Heart right ventricle (tissue), 16 donors: ENCODE data around the gene KDM6A. TPM values are rescaled to one million over a fixed set of nuclear protein-coding genes. Genes with fewer than 3 reads are reported as not detected.

ENCODE experiments used
- ATAC-seq, 8 donors: fragments of 200-7000 bp; cut with Tn5 transposase; one replicate each; pipeline ENCODE4 v1.9.1; 2020; ENCODE audit warnings: mild to moderate bottlenecking in 8 of 8, moderate library complexity in 8 of 8, moderate number of reproducible peaks in 1 of 8
- DNase-seq, 2 donors: peaks; one replicate each; pipeline ENCODE4 v3.0.0-alpha.2; 2020
- H3K27ac ChIP-seq, 10 donors: fragments of 200-600 bp; sonication (generic) in 2 of 10; one replicate each; pipeline versions ENCODE4 v1.5.0 to v1.8.0; 2020 to 2022; ENCODE audit warnings: mild to moderate bottlenecking in 3 of 10
- H3K27me3 ChIP-seq, 7 donors: fragments of 200-600 bp; one replicate each; pipeline ENCODE4 v1.8.0; 2021 to 2022; ENCODE audit warnings: mild to moderate bottlenecking in 2 of 7
- H3K36me3 ChIP-seq, 9 donors: fragments of 200-600 bp; sonication (generic) in 1 of 9; one replicate each; pipeline versions ENCODE4 v1.5.0 to v1.8.0; 2020 to 2022; ENCODE audit warnings: mild to moderate bottlenecking in 2 of 9
- H3K4me1 ChIP-seq, 9 donors: fragments of 200-600 bp; sonication (generic) in 1 of 9; one replicate each; pipeline versions ENCODE4 v1.5.0 to v1.8.0; 2020 to 2022; ENCODE audit warnings: mild to moderate bottlenecking in 4 of 9
- H3K4me3 ChIP-seq, 10 donors: fragments of 200-600 bp; sonication (generic) in 2 of 10; one replicate each; pipeline versions ENCODE4 v1.5.0 to v1.8.0; 2020 to 2022; ENCODE audit warnings: mild to moderate bottlenecking in 7 of 10, moderate library complexity in 2 of 10
- H3K9me3 ChIP-seq, 11 donors: fragments of 200-600 bp in 10 of 11; sonication (generic) in 2 of 11; one replicate each; pipeline versions ENCODE4 v1.5.0 to v1.8.0; 2013 to 2022; ENCODE audit warnings: mild to moderate bottlenecking in 2 of 11, control low read depth in 1 of 11, moderate library complexity in 1 of 11
- CTCF ChIP-seq, 9 donors: fragments of 200-600 bp; sonication (generic) in 2 of 9; IDR thresholded peaks; one replicate each; pipeline versions ENCODE4 v1.5.0 to v1.8.0; 2021 to 2022; ENCODE audit warnings: antibody characterized with exemption in 9 of 9, mild to moderate bottlenecking in 5 of 9, moderate library complexity in 1 of 9
- WGBS, 2 donors: extraction: QIAGEN DNeasy Blood & Tissue Kit; methylation state at CpG; one replicate each; pipeline ENCODE4 v1.1.7; 2013; ENCODE audit warnings: inconsistent platforms in 1 of 2; 5-methylcytosine and 5-hydroxymethylcytosine counted together
- intact Hi-C, 10 donors: fragments of 100-400 bp; cut with DNase I; formaldehyde crosslinking; loops; one replicate each; pipeline versions ENCODE4 v1.11.1 to v1.14.2; 2022
- polyA plus RNA-seq, 2 donors: library from polyadenylated mRNA; stranded (reverse); fragments of 200-250 nt; gene quantifications; one replicate each; pipeline ENCODE4 v1.2.3, GENCODE V29; 2013
- total RNA-seq, 10 donors: library from RNA; stranded (reverse); fragmentation: NEBNext Ultra II Directional in 3 of 10; extraction: Animal tissue kit (Norgen Biotek cat#: 25700) in 3 of 10; gene quantifications; one replicate each; pipeline versions ENCODE4 v1.2.1 to v1.2.4, GENCODE V29; 2021 to 2023
- donor health status: Arrhythmogenic right ventricular cardiomyopathy.
- donor health status: ischemic (EF 13 %, LVEDD 7.1; RV severe dilation, severe dysfunction).
- donor health status: healthy with polysubstance abuse.
- donor health status: DM: no; HTN: yes; CAD: no.
- donor health status: DM: no; HTN: no; CAD: no.
- donor health status: ischemic (EF 25% LVEDD 6.9; RV normal size, moderate dysfunction).
- donor health status: ischemic (EF 25% LVEDD 5.7; RV mildly dilated, moderate dysfunction).
- donor health status: healthy.
- donor health status: DM: yes; HTN: yes; CAD: no.
- donor health status: Ischemic cardiomyopathy.
- donor health status: ischemic (EF 35%, LVEDD 5.7; RV mildly dilated, moderate dysfunction).
- donor health status: nonischemic (EF 11% LVEDD 7.7; RV severe dilation, severe dysfunction).
- donor health status: DM: yes; HTN: yes; CAD: no.
- donor health status: PGD.
- donor health status: ischemic (EF 29% LVEDD 5.4; RV normal size, mild dysfunction).
- donor health status: nonischemic (EF 23%, LVEDD 6.1; RV moderate dilation, normal function).

Gene KDM6A
- total and polyA plus RNA-seq, 12 donors: 3.8 to 21.2 (median 11.8) TPM

DNA sequence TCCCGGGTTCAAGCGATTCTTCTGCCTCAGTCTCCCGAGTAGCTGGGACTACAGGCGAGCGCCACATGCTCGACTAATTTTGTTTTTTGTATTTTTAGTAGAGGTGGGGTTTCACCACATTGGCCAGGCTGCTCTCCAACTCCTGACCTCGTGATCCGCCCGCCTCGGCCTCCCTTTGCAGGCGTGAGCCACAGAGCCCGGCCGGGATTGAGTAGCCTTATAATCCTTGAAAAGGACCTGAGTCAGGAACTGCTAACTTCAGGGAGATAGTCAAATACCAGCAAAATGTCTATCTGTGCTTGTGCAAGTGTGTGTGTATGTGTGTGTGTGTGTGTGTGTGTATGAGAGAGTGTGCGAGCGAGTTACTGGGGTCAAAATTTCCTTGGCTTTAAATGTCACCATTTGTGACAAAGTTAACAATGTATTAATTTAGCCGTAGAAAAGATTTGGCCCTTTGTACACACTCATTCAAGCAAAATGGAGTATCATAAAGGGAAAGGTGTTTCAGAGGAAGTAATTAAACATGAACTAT lies 1.8 kb upstream of the KDM6A start:
- Histone ChIP-seq H3K9me3 (no peaks in the 10 kb centered on the region), H3K27me3 (no peaks in the 10 kb centered on the region), H3K4me3 (peak overlapping the region in 8 of 10 donors; percentile 79 to 96 (median 87)), H3K27ac (peak overlapping the region in 8 of 10 donors; percentile 97 to 100 (median 98)), H3K4me1 (peaks cover 0 to 34% (median 14%) of the 10 kb centered on the region in 9 donors), H3K36me3 (no peaks in the 10 kb centered on the region)
- ATAC-seq (no peak), DNase-seq (peak; percentile 3 to 17)
- TF ChIP-seq CTCF (IDR thresholded peaks at IDR 0.05): no peak
- WGBS, 2 donors: 44 to 57% methylated on average over 16 of the region's 16 CpGs
- intact Hi-C loops: loop anchor here in 7 of 10 donors (5.0 to 10.0 kb wide), 7 partner anchors 84 to 331 kb away; partner anchors contain the start of genes DIPK2B (in 1 of the 7) and FUNDC1 (in 1 of the 7)

DNA sequence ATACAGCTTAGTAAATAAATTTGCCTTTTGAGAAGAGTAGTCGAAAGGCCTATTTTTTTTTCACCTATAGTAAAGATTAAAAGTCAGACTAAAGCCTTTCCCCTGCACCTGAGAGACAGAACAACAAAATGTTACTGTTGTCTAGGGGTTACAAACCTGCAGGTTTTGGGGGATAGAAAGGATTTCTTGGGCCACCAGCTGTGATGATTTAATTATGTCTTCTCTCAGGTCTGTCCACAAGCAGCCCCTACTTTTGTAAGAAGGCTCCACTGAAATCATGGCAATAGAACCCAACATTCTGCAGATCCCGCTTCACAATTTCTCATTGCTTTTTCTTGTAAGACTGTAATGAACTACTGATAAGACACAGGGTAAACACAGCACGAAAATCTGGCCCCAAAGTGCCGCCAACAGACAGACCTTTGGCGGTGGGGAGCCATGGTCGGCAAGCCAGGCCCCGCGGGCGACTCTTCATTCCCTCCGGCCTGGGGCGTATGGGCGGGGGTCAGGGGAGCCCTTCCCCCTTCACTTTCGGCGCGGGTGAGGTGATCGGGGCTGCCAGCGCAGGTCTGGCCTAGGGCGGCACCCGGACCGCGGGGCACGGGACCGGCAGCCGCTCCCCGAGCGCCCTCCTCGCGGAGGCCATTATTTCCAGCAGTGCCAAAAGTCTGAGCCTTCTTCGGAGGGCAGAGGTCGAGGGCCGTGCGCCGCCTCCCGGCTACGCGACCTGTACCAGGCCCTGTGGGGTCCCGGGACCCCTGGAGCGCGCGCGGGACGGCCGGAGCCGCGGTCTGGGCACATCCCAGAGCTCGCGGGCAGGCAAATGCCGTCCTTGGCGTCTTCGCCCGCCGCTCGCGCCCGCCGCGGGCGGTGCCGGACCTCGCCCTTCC lies 812 bp upstream of the KDM6A start:
- no peaks in the 10 kb centered on the region for H3K9me3 ChIP-seq
- H3K27me3 ChIP-seq: no peaks in the 10 kb centered on the region
- peaks cover 0 to 43% (median 22%) of the 10 kb centered on the region in 9 donors for H3K4me1 ChIP-seq
- intact Hi-C loops: loop anchor here in 7 of 10 donors (2.0 to 10.0 kb wide), 8 partner anchors 83 to 330 kb away; partner anchors contain the start of genes DIPK2B (in 1 of the 7) and FUNDC1 (in 1 of the 7)
- ATAC-seq (peak in 7 of 8 donors; percentile 13 to 46 (median 22)), DNase-seq (no peak)
- H3K36me3 ChIP-seq: no peaks in the 10 kb centered on the region
- peak overlapping the region; percentile 79 to 96 (median 89) for H3K4me3 ChIP-seq
- H3K27ac ChIP-seq: peak overlapping the region; percentile 93 to 100 (median 97)
- WGBS, 2 donors: 0 to 2% methylated on average over 17 to 59 of the region's 60 CpGs
- TF ChIP-seq CTCF (IDR thresholded peaks at IDR 0.05): no peak

DNA sequence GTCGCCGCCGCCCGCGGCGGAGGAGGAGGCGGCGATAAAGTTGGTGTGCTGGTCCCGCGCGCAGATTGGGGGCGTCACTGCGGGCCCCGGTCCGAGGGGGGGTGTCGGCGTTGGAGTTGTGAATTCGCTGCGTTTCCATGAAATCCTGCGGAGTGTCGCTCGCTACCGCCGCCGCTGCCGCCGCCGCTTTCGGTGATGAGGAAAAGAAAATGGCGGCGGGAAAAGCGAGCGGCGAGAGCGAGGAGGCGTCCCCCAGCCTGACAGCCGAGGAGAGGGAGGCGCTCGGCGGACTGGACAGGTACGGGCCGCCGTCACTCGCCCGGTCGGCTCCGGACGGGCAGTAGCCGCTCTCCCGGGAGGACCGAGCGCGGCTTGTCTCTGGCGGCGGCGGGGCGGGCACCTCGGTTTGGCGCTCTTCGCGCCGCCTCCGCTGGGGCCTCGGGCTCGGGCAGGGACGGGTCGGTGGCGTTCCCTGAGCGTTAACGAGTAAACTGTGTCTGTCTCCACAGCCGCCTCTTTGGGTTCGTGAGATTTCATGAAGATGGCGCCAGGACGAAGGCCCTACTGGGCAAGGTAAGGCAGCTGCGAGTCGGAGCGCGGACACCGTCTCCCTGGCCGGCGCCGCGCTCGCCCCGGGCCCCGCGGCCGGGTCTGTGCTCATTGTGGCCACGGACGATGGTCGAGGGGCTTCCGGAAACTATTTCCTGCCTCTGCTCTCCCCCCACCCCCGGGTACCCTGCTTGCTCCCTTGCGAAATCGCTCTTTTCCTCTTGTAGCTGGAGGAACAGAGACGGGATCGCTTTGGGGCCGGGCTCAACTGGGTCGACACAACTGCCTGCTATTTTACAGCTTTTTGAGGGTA lies 658 bp downstream of the KDM6A start:
- H3K4me3 ChIP-seq: peak overlapping the region; percentile 79 to 96 (median 89)
- DNase-seq: peak; percentile 44 to 47
- H3K9me3 ChIP-seq: no peaks in the 10 kb centered on the region
- peaks cover 0 to 58% (median 27%) of the 10 kb centered on the region in 9 donors for H3K4me1 ChIP-seq
- peak in 2 of 9 donors; percentile 18 to 28 for TF ChIP-seq CTCF (IDR thresholded peaks at IDR 0.05)
- ATAC-seq: peak in 7 of 8 donors; percentile 12 to 55 (median 19)
- WGBS, 2 donors: 0% methylated on average over 35 to 99 of the region's 99 CpGs
- H3K36me3 ChIP-seq: no peaks in the 10 kb centered on the region
- H3K27me3 ChIP-seq: no peaks in the 10 kb centered on the region
- H3K27ac ChIP-seq: peak overlapping the region; percentile 90 to 100 (median 97)
- intact Hi-C loops: loop anchor here in 7 of 10 donors (2.0 to 10.0 kb wide), 9 partner anchors 81 to 331 kb away; partner anchors contain the start of genes DIPK2B (in 1 of the 7) and FUNDC1 (in 1 of the 7)
